ENCODE results near the gene OR52A5.
A peak's percentile ranks its signal among the peaks of the same experiment; 100 is the strongest.
"Not testable (repeated sequence)": the region's sequence is repeated elsewhere in the genome, so short reads cannot be mapped to it uniquely, and the experiment has no call there.

The OR52A5 gene

DNA sequence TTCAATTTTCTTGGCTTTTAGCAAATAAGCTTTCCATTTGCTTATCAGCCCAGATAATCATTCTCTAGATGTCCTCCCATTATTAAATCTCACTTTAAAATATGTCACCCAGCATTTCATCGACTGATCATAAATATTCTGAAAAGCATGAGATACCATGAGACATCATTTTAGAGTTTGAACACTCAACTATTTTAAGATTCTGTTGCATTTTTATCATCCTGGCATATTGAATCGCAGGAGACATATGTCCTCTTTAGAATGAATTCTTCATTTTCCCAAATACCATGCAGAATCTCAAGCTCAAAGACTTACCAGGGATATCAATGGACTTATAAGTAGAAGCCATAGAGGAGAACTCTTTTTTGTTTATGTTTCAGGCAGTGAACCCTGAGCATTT lies at the start of gene OR52A5:
TSS of gene OR52A5 (minus strand) at position 361 of the 400 bp plus-strand sequence. CDS start 5,714 bp downstream, outside the sequence.
- DNase-seq (ENCODE audit: low spot score), result no peak

GRCh38 chr11:5178046-5178837 lies 40.1 kb upstream of the OR52A5 start:
- DNase-seq (ENCODE audit: low spot score), result no peak

- no peak for DNase-seq (ENCODE audit: low spot score)
Observed at GRCh38 chr11:5174934-5175333, 36.8 kb upstream of the OR52A5 start.

- no peak for DNase-seq (ENCODE audit: low spot score)
Observed at GRCh38 chr11:5171856-5172255, 33.7 kb upstream of the OR52A5 start.

DNA sequence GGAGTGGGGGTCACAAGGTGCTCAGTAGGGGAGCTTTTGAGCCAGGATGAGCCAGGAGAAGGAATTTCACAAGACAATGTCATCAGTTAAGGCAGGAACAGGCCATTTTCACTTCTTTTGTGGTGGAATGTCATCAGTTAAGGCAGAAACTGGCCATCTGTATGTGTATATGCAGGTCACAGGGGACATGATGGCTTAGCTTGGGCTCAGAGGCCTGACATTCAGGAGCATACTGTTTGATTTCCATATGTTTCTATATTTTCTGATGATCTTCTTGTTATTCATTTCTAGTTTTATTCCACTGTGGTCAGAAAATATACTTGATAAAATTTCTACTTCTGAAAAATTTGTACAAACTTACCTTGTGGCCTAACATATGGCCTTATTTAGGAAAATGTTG lies 27.7 kb upstream of the OR52A5 start:
- DNase-seq (ENCODE audit: low spot score), result not testable (repeated sequence)

- not testable (repeated sequence) for DNase-seq (ENCODE audit: low spot score)
Observed at GRCh38 chr11:5164807-5165206, 26.7 kb upstream of the OR52A5 start.

DNA sequence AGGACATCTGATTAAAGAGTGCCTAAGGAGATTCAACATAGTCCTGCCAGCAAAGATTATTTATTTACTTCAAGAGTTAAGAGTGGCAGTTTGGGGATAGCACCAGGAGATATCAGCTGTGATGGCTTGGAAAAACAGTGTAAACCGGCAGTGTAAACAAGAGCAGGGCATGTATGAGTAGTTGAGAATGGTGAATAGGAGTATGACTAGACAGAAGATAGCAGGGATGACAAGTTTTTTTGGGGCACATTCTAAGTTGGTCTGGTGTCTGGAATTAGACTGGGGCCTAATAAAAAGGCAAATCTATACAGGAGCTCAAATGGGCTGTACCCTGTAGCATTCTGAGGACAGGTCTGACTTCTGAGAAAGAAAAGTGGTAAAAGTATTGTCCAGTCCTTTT lies 22.9 kb upstream of the OR52A5 start:
- not testable (repeated sequence) for DNase-seq (ENCODE audit: low spot score)

- DNase-seq (ENCODE audit: low spot score), result not testable (repeated sequence)
Observed at GRCh38 chr11:5160217-5160616, 22.1 kb upstream of the OR52A5 start.

GRCh38 chr11:5159806-5160205 lies 21.6 kb upstream of the OR52A5 start:
- DNase-seq (ENCODE audit: low spot score), result no peak

GRCh38 chr11:5154657-5155056 lies 16.5 kb upstream of the OR52A5 start, which contains the start of gene OR52A1:
TSS of gene OR52A1 (minus strand) at chr11:5154757. CDS start at chr11:5152369, 2,388 bp downstream.
- no peak for DNase-seq (ENCODE audit: low spot score)

- no peak for DNase-seq (ENCODE audit: low spot score)
Observed at GRCh38 chr11:5153574-5154431, 15.6 kb upstream of the OR52A5 start.

DNA sequence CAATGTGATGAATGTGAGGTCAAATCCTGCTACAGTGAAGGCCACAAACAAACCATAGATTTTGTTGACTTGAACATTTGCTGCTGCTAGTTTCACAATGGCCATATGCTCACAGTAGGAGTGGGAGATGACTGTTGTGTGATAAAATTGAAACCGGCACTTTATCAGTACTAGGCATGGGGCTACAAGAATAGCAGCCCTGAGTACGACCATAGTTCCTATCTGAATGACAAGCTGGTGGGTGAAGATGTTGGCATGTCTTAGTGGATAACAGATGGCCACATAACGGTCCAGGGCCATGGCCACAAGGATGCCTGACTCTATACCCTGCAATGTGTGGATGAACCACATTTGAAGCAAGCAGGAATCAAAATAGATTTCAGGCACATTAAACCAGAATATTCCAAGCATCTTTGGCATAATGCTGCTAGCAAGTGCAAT lies 13.6 kb upstream of the OR52A5 start:
- DNase-seq (ENCODE audit: low spot score), result no peak

DNA sequence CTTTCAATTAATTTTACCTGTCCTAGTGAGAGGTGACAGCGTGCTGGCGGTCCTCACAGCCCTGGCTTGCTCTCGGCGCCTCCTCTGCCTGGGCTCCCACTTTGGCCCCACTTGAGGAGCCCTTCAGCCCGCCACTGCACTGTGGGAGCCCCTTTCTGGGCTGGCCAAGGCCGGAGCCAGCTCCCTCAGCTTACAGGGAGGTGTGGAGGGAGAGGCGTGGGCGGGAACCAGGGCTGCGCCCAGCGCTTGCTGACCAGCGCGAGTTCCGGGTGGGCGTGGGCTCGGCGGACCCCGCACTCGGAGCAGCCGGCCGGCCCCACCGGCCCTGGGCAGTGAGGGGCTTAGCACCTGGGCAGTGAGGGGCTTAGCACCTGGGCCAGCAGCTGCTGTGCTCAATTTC lies 6.0 kb upstream of the OR52A5 start:
- DNase-seq (ENCODE audit: low spot score), result not testable (repeated sequence)

DNA sequence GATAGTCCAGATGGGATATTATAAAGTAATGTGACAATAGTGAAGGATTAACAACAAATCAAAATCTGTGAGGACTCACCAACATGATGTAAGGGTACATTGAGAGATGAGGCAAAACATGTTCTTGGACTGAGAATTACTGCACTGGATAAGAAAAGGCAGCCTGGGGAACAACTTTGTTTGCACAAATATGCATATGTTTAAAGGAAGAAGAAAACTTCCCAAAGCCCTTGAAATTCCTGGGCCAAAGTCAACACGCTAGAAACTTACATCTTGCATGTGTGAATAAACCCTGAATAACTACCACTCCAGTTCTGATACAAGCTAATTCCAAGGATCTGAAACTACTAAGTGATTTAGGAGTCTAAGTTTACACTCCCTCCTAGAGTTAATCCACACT lies 1.1 kb downstream of the OR52A5 start:
- DNase-seq (ENCODE audit: low spot score), result no peak

GRCh38 chr11:5136261-5136660 lies 1.9 kb downstream of the OR52A5 start:
- DNase-seq (ENCODE audit: low spot score), result no peak

DNA sequence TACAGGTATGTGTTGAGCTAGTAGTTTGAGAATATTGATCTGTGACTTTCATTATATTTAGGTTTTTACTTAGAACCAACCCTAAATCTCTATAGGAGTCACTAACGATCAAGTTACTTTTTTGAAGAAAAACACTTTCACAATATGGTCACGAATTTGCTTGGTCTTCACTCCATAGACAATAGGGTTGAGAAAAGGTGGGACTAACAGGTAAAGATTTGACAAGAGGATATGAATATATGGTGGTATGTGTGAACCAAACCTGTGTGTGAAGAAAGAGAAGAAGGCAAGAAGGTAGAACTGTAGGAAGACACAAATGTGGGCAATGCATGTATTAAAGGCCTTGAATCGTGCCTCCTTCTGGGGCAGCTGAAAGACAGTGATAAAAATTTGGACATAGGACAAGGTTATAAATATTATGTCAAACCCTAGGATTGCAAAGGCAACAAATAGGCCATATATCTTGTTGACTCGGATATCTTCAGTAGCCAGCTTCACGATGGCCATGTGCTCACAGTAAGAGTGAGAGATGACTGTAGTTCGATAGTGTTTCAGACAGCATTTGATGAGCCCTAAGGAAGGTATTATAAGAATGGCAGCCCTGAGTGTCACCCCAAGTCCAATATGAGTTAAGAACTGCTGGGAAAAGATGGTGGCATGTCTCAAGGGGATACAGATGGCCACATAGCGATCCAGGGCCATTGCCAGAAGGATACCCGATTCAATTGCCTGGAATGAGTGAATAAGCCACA lies 6.4 kb downstream of the OR52A5 start:
- DNase-seq (ENCODE audit: low spot score), result no peak

- no peak for DNase-seq (ENCODE audit: low spot score)
Observed at GRCh38 chr11:5129457-5129877, 8.7 kb downstream of the OR52A5 start.

DNA sequence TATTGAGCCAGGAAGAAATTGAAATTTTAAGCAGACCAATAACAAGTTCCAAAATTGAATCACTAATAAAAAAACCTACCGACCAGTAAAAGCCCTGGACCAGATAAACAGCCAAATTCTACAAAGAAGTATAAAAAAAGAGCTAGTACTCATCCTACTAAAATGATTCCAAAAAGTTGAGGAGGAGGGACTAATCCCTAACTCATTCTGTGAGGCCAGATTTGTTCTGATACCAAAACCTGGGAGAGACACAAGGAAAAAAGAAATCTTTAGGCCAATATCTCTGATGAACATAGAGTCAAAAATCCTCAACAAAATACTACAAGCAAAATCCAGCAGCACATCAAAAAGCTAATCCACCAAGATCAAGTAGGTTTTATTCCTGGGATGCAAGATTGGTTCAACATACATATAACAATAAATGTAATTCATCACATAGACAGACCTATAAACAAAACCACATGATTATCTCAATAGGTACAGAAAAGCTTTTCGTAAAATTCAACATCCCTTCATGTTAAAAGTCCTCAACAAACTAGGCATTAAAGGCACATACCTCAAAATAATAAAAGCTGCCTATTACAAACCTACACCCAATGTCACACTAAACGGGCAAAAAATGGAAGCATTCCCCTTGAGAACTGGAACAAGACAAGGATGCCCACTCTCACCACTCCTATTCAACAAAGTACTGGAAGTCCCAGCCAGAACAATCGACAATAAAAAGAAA lies 13.1 kb downstream of the OR52A5 start:
- no peak for DNase-seq (ENCODE audit: low spot score)

- peak; percentile 67 for DNase-seq (ENCODE audit: low spot score)
Observed at GRCh38 chr11:5123802-5124521, 14.2 kb downstream of the OR52A5 start.

GRCh38 chr11:5118893-5119292 lies 19.3 kb downstream of the OR52A5 start:
- no peak for DNase-seq (ENCODE audit: low spot score)

- DNase-seq (ENCODE audit: low spot score), result no peak
Observed at GRCh38 chr11:5117588-5117987, 20.6 kb downstream of the OR52A5 start.

All from AG08395 (cell line).